IMR-90 (cell line): Measurements from ENCODE around the gene GIMD1.

Experiments
- BHLHE40 ChIP-seq: fragments of 150-350 bp; IDR thresholded peaks from 2 replicates; pipeline ENCODE4 v1.6.1; 2016; ENCODE audit warnings: mild to moderate bottlenecking, low read depth, low read length
- CEBPB ChIP-seq: IDR thresholded peaks from 2 replicates; pipeline ENCODE4 v1.6.1; 2012; ENCODE audit warnings: low read depth, low read length, improper control_type of control experiment
- CHD1 ChIP-seq: IDR thresholded peaks from 2 replicates; pipeline ENCODE4 v1.6.1; 2012; ENCODE audit warnings: low read depth, low read length, improper control_type of control experiment
- FOS ChIP-seq: fragments of 150-350 bp; IDR thresholded peaks from 2 replicates; pipeline ENCODE4 v1.6.1; 2016; ENCODE audit warnings: low read depth, low read length
- POLR2A ChIP-seq: IDR thresholded peaks from 2 replicates; pipeline ENCODE4 v1.6.1; 2012; ENCODE audit warnings: mild to moderate bottlenecking, low read depth, low read length
- RAD21 ChIP-seq: IDR thresholded peaks from 2 replicates; pipeline ENCODE4 v1.6.1; 2012; ENCODE audit warnings: low read length, improper control_type of control experiment
- RCOR1 ChIP-seq: IDR thresholded peaks from 2 replicates; pipeline ENCODE4 v1.6.1; 2012; ENCODE audit warnings: mild to moderate bottlenecking, low read length, improper control_type of control experiment; ENCODE audit not compliant: insufficient replicate concordance
- TF ChIP-seq, protein P1 (sequence below): conservative IDR thresholded peaks from 2 replicates; pipeline ENCODE4 v1.5.1; 2012; ENCODE audit warnings: mild to moderate bottlenecking, low read depth, low read length, improper control_type of control experiment
- TF ChIP-seq, protein P2 (sequence below): fragments of 150-350 bp; IDR thresholded peaks from 2 replicates; pipeline ENCODE4 v1.6.1; 2017; ENCODE audit warnings: mild to moderate bottlenecking, antibody characterized with exemption, low read length, low read depth
- TF ChIP-seq, protein P3 (sequence below): fragments of 150-350 bp; IDR thresholded peaks from 2 replicates; pipeline ENCODE4 v1.6.1; 2016; ENCODE audit warnings: low read depth, mild to moderate bottlenecking, low read length, moderate library complexity, borderline replicate concordance

DNA sequence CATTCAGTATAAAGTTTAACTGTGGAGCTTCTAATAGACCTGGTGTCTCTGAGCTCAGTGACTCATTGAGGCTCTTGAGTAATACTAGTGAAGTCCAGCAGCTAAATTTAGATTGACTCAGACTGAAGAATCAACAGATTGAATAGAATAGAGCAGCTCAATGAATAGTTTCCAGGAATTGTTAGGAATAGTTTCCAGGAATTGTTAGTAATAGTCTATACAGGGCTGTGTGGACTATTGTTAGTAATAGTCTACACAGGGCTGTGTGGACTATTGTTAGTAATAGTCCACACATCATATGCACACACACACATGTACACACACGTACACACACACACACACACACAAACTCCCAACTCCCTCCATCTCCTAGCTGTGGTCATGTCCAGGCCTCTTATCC, 3.0 kb downstream of the GIMD1 start:
- TF ChIP-seq, protein P1, sequence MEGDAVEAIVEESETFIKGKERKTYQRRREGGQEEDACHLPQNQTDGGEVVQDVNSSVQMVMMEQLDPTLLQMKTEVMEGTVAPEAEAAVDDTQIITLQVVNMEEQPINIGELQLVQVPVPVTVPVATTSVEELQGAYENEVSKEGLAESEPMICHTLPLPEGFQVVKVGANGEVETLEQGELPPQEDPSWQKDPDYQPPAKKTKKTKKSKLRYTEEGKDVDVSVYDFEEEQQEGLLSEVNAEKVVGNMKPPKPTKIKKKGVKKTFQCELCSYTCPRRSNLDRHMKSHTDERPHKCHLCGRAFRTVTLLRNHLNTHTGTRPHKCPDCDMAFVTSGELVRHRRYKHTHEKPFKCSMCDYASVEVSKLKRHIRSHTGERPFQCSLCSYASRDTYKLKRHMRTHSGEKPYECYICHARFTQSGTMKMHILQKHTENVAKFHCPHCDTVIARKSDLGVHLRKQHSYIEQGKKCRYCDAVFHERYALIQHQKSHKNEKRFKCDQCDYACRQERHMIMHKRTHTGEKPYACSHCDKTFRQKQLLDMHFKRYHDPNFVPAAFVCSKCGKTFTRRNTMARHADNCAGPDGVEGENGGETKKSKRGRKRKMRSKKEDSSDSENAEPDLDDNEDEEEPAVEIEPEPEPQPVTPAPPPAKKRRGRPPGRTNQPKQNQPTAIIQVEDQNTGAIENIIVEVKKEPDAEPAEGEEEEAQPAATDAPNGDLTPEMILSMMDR = no peak
- no peak for TF ChIP-seq POLR2A
- TF ChIP-seq RAD21 = no peak
- no peak for TF ChIP-seq RCOR1
- no peak for TF ChIP-seq CHD1
- TF ChIP-seq CEBPB = peak; percentile 94
- TF ChIP-seq, protein P2, sequence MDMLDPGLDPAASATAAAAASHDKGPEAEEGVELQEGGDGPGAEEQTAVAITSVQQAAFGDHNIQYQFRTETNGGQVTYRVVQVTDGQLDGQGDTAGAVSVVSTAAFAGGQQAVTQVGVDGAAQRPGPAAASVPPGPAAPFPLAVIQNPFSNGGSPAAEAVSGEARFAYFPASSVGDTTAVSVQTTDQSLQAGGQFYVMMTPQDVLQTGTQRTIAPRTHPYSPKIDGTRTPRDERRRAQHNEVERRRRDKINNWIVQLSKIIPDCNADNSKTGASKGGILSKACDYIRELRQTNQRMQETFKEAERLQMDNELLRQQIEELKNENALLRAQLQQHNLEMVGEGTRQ = no peak
- no peak for TF ChIP-seq BHLHE40
- TF ChIP-seq, protein P3, sequence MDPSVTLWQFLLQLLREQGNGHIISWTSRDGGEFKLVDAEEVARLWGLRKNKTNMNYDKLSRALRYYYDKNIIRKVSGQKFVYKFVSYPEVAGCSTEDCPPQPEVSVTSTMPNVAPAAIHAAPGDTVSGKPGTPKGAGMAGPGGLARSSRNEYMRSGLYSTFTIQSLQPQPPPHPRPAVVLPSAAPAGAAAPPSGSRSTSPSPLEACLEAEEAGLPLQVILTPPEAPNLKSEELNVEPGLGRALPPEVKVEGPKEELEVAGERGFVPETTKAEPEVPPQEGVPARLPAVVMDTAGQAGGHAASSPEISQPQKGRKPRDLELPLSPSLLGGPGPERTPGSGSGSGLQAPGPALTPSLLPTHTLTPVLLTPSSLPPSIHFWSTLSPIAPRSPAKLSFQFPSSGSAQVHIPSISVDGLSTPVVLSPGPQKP = no peak
- peak; percentile 75; the same call in 1 of the 2 replicates for TF ChIP-seq FOS
